OCI-LY3 (cell line): ENCODE data around the gene ISG20L2.

Source experiments
- H2AFZ ChIP-seq: fragments of 200-600, 300-600 bp; shearing (Covaris generic); 2 replicates; pipeline ENCODE4 v1.6.0; 2014; ENCODE audit warnings: antibody characterized with exemption, low read depth, low read length
- H3K27ac ChIP-seq: fragments of 200-600, 300-600 bp; sonication (generic); 2 replicates; pipeline ENCODE4 v1.5.1; 2014; ENCODE audit warnings: mild to moderate bottlenecking, low read length, moderate library complexity, mixed read lengths
- H3K27me3 ChIP-seq: fragments of 200-600, 300-600 bp; sonication (generic); 2 replicates; pipeline ENCODE4 v1.6.1; 2014; ENCODE audit warnings: low read depth, low read length, mixed read lengths
- H3K36me3 ChIP-seq: fragments of 200-600, 300-600 bp; sonication (generic); replicated peaks from 2 replicates; pipeline ENCODE3; 2014; ENCODE audit warnings: low read depth, low read length, mixed read lengths
- H3K4me1 ChIP-seq: fragments of 300-600, 200-600 bp; sonication (generic); 2 replicates; pipeline ENCODE4 v1.6.1; 2014; ENCODE audit warnings: low read length, mixed read lengths
- H3K4me2 ChIP-seq: fragments of 200-600, 300-600 bp; sonication (generic); 2 replicates; pipeline ENCODE4 v1.6.1; 2014; ENCODE audit warnings: low read length, mixed read lengths
- H3K4me3 ChIP-seq: fragments of 300-600, 200-600 bp; sonication (generic); 2 replicates; pipeline ENCODE4 v1.5.1; 2014; ENCODE audit warnings: antibody characterized with exemption, mild to moderate bottlenecking, low read length, moderate library complexity
- H3K79me2 ChIP-seq: fragments of 300-600, 200-600 bp; shearing (Covaris generic); 2 replicates; pipeline ENCODE4 v1.6.1; 2014; ENCODE audit warnings: mild to moderate bottlenecking, low read length, mixed read lengths
- H3K9ac ChIP-seq: fragments of 300-600, 200-600 bp; shearing (Covaris generic); 2 replicates; pipeline ENCODE4 v1.6.0; 2014; ENCODE audit warnings: mild to moderate bottlenecking, low read length, moderate library complexity
- H3K9me3 ChIP-seq: fragments of 200-600, 300-600 bp; shearing (Covaris generic); 2 replicates; pipeline ENCODE4 v1.6.1; 2014; ENCODE audit warnings: low read length, mixed read lengths; ENCODE audit not compliant: insufficient read depth
- H4K20me1 ChIP-seq: fragments of 200-600, 300-600 bp; sonication (generic); 2 replicates; pipeline ENCODE4 v1.6.1; 2016; ENCODE audit warnings: low read length, mixed read lengths; ENCODE audit not compliant: insufficient read depth
- EZH2phosphoT487 ChIP-seq: fragments of 200-600 bp; shearing (Covaris generic); IDR thresholded peaks from 2 replicates; pipeline ENCODE4 v1.6.1; 2018; ENCODE audit warnings: antibody characterized with exemption, mixed run types, low read depth
- TF ChIP-seq, protein P1 (sequence below): fragments of 200-600, 300-600 bp; sonication (generic); IDR thresholded peaks from 2 replicates; pipeline ENCODE4 v1.5.1; 2014; ENCODE audit warnings: antibody characterized with exemption, low read length, low read depth

ISG20L2 gene

DNA sequence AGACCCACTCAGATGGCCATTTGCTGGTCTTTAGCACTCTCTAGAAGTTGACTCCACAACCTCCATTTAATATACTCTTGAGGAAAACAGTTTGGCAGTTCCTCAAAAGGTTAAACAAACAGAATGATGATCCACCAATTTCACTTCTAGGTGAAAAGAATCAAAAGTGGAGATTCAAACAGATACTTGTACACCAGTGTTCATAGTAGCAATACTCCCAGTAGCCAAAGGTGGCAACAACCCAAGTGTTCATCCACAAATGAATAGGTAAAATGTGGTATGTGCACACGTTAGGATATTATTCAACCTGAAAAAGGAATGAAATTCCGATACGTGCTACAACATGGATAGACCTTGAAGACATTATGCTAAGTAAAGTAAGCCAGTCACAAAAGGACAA is 45.0 kb upstream of the ISG20L2 start:
- no peaks in the 10 kb centered on the region for H3K9me3 ChIP-seq
- no peak overlapping the region for H3K9ac ChIP-seq
- H3K4me3 ChIP-seq: no peak overlapping the region
- no peak overlapping the region for H2AFZ ChIP-seq
- peaks cover 94% of the 10 kb centered on the region for H3K79me2 ChIP-seq
- TF ChIP-seq EZH2phosphoT487: no peak
- TF ChIP-seq, protein P1, sequence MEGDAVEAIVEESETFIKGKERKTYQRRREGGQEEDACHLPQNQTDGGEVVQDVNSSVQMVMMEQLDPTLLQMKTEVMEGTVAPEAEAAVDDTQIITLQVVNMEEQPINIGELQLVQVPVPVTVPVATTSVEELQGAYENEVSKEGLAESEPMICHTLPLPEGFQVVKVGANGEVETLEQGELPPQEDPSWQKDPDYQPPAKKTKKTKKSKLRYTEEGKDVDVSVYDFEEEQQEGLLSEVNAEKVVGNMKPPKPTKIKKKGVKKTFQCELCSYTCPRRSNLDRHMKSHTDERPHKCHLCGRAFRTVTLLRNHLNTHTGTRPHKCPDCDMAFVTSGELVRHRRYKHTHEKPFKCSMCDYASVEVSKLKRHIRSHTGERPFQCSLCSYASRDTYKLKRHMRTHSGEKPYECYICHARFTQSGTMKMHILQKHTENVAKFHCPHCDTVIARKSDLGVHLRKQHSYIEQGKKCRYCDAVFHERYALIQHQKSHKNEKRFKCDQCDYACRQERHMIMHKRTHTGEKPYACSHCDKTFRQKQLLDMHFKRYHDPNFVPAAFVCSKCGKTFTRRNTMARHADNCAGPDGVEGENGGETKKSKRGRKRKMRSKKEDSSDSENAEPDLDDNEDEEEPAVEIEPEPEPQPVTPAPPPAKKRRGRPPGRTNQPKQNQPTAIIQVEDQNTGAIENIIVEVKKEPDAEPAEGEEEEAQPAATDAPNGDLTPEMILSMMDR: 0 out of 2 replicates have a peak, but pooled peaks have one; percentile 8
- peaks cover 19% of the 10 kb centered on the region for H3K4me1 ChIP-seq
- peaks cover 36% of the 10 kb centered on the region for H4K20me1 ChIP-seq
- H3K27ac ChIP-seq: no peak overlapping the region
- H3K36me3 ChIP-seq: peaks cover 21% of the 10 kb centered on the region
- peak overlapping the region; percentile 25 for H3K4me2 ChIP-seq
- no peaks in the 10 kb centered on the region for H3K27me3 ChIP-seq

DNA sequence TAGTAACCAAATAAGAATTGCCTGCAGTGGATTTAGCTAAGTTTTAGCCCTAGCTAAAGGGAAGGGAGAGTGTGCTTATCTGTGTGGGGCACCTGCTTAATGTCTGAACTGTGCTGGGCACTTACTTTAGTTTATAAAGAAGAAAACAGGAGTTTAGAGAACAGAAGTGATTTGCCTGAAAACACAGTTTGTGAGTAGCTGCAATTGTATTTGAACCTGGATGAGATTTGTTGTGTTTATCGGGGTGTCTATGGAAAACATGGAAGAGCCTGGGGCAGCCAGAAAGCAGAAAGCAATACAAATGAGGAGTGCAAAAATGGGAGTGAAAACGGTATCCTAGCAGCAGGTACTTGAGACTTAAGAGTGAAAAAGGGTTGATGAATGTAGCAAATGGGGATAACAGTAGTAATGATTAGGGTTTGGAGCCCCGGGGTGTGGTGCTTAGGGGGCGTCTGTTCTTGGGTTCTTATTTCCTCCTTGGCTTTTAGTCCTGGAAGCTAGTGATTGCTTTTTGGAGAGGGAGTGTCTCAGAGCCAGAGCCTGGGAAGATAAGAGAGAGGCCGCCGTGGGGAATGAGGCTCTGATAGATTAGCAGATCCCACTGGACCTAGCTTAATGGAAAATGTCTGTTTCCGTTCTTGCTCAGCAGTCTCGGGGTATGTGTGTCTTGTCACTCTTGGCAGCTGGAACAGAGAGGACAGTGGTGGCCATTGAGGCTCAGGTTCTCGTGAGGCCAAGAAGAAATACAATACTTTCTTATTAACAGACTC is 44.3 kb upstream of the ISG20L2 start:
- Histone ChIP-seq H3K36me3 (peaks cover 17% of the 10 kb centered on the region), H3K79me2 (peaks cover 94% of the 10 kb centered on the region), H3K9ac (no peak overlapping the region), H3K4me1 (peaks cover 22% of the 10 kb centered on the region), H3K9me3 (no peaks in the 10 kb centered on the region), H3K4me2 (peak overlapping the region; percentile 25), H2AFZ (no peak overlapping the region), H3K4me3 (no peak overlapping the region), H4K20me1 (peaks cover 32% of the 10 kb centered on the region), H3K27ac (no peak overlapping the region), H3K27me3 (no peaks in the 10 kb centered on the region)
- TF ChIP-seq EZH2phosphoT487: no peak
- TF ChIP-seq, protein P1: no peak

DNA sequence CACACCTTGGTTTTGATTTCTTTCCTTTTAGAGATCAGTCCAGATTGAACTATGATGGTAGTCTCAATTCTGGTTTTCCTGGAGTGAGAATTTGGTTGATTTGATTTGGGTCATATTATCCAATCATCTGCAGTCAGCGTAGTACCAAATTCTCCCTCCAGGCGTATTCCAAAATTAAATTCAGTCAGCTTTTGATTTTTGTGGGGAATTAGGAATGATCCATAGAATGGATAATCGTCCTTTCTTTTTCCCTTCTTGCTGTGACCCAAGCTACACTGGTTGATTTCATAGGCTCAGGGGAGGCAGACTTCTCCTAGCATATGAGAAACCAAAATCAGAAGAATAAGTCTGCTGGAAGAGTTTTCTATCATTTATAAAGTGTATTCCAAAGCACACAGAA is 43.7 kb upstream of the ISG20L2 start:
- peaks cover 25% of the 10 kb centered on the region for H4K20me1 ChIP-seq
- no peak overlapping the region for H2AFZ ChIP-seq
- peaks cover 22% of the 10 kb centered on the region for H3K4me1 ChIP-seq
- no peak overlapping the region for H3K9ac ChIP-seq
- no peak overlapping the region for H3K4me2 ChIP-seq
- no peak overlapping the region for H3K4me3 ChIP-seq
- H3K27me3 ChIP-seq: no peaks in the 10 kb centered on the region
- no peaks in the 10 kb centered on the region for H3K9me3 ChIP-seq
- H3K36me3 ChIP-seq: peaks cover 15% of the 10 kb centered on the region
- TF ChIP-seq, protein P1: no peak
- TF ChIP-seq EZH2phosphoT487: no peak
- peaks cover 92% of the 10 kb centered on the region for H3K79me2 ChIP-seq
- no peak overlapping the region for H3K27ac ChIP-seq

DNA sequence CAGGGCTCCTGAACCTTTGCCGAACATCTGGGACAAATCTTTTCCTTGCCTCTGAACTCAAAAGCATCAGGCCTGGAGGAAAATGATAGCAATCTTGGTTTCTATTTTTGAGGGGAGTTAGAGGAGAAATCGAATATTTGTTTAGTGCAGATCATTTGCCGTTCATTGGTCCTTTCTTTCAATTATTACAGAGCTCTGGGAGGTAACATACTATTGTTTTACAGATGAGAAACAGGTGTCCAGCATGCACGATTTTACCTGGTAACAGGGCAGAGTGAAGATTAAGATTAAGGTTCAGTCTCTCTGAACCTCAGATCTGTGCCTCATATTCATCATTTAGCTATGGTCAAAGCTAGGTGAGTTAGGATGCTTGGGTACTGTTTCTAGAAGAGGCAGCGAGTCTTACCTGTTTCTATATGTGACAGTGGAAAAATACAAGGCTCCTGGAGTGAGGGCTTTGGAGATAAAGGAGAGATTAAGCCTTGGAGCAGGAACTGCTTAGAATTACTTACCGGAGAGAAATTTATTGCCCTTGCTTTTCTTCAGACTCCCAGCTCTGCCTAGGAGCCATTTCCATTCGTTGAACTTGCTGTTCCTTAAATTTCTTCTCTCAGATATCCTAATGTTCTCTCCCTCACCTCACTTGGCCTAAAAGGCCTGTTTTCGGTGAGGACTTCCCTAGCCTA is 40.2 kb upstream of the ISG20L2 start:
- Histone ChIP-seq H4K20me1 (peaks cover 13% of the 10 kb centered on the region), H3K36me3 (peaks cover 15% of the 10 kb centered on the region), H3K9ac (peak overlapping the region; percentile 93), H3K4me1 (peaks cover 28% of the 10 kb centered on the region), H3K27ac (0 out of 2 replicates have a peak overlapping the region, but pooled peaks have one; percentile 67), H3K79me2 (peaks cover 73% of the 10 kb centered on the region), H3K27me3 (no peaks in the 10 kb centered on the region), H2AFZ (no peak overlapping the region), H3K9me3 (no peaks in the 10 kb centered on the region), H3K4me3 (peak overlapping the region; percentile 78), H3K4me2 (peak overlapping the region; percentile 94)
- TF ChIP-seq EZH2phosphoT487: no peak
- TF ChIP-seq, protein P1: no peak
